Caco-2 (cell line): ENCODE measurements around the gene SLC16A8. TPM values are rescaled to one million over a fixed set of nuclear protein-coding genes. Genes with fewer than 3 reads are reported as not detected.

Source experiments
- BruUV-seq: library from RNA; stranded (reverse); fragments of 400-500 nt; replicated peaks from 2 replicates; lab custom pipeline; 2021; lab: Mats Ljungman, UMichigan
- CTCF ChIA-PET: fragments of 300-600 bp; sonication (Branson Sonifier 250); formaldehyde crosslinking; loops from one replicate; lab custom pipeline; 2022; ENCODE audit warnings: antibody characterized with exemption; lab: Charles Lee
- POLR2A ChIA-PET: fragments of 300-600 bp; sonication (Branson Sonifier 250); formaldehyde crosslinking; loops from one replicate; lab custom pipeline; 2022; ENCODE audit warnings: antibody characterized with exemption; lab: Charles Lee
- DNase-seq, 2 experiments: peaks; one replicate each; pipeline versions ENCODE4 v3.0.0 to v3.0.0-alpha.2; 2020 to 2022
- H3K27me3 ChIP-seq: replicated peaks from 2 replicates; pipeline ENCODE4 v1.6.0; 2011; ENCODE audit warnings: low read length; ENCODE audit not compliant: control insufficient read depth, insufficient read depth
- H3K36me3 ChIP-seq: 2 replicates; pipeline ENCODE4 v1.5.1; 2011; ENCODE audit warnings: low read length; ENCODE audit not compliant: control insufficient read depth, insufficient read depth
- H3K4me1 ChIP-seq: fragments of 250-450 bp; sonication (Bioruptor Pico); 2 replicates; pipeline ENCODE4 v1.5.1; 2020; ENCODE audit warnings: mild to moderate bottlenecking
- H3K4me3 ChIP-seq: 2 replicates; pipeline ENCODE4 v1.5.1; 2011; ENCODE audit warnings: low read depth, mild to moderate bottlenecking, control low read depth, low read length
- H3K9me3 ChIP-seq: fragments of 250-450 bp; sonication (Bioruptor Pico); 2 replicates; pipeline ENCODE4 v1.5.1; 2020; ENCODE audit warnings: mild to moderate bottlenecking, moderate library complexity
- H3K27ac Mint-ChIP-seq: one replicate; pipeline ENCODE4 v1.8.0; 2022; ENCODE audit warnings: mixed read lengths; ENCODE audit not compliant: unreplicated experiment
- H3K27me3 Mint-ChIP-seq: one replicate; pipeline ENCODE4 v1.8.0; 2022; ENCODE audit warnings: mixed read lengths; ENCODE audit not compliant: insufficient read depth, unreplicated experiment
- H3K36me3 Mint-ChIP-seq: one replicate; pipeline ENCODE4 v1.8.0; 2022; ENCODE audit warnings: mild to moderate bottlenecking, mixed read lengths; ENCODE audit not compliant: insufficient read depth, unreplicated experiment
- H3K4me1 Mint-ChIP-seq: one replicate; pipeline ENCODE4 v1.8.0; 2022; ENCODE audit warnings: low read depth, mixed read lengths; ENCODE audit not compliant: unreplicated experiment
- H3K4me3 Mint-ChIP-seq: one replicate; pipeline ENCODE4 v1.8.0; 2022; ENCODE audit warnings: mild to moderate bottlenecking, moderate library complexity, mixed read lengths; ENCODE audit not compliant: unreplicated experiment
- H3K9me3 Mint-ChIP-seq: one replicate; pipeline ENCODE4 v1.8.0; 2022; ENCODE audit warnings: mixed read lengths; ENCODE audit not compliant: unreplicated experiment
- CTCF ChIP-seq, 2 experiments: fragments of 200-600 bp in 1 of 2; IDR thresholded peaks; 1 replicate in 1 of 2; 2 replicates in 1 of 2; pipeline versions ENCODE4 v1.5.1 to v1.8.0; 2011 to 2022; ENCODE audit warnings: antibody characterized with exemption in 1 of 2, control low read depth in 1 of 2, inconsistent platforms in 1 of 2, low read depth in 1 of 2, low read length in 1 of 2, mild to moderate bottlenecking in 1 of 2, moderate library complexity in 1 of 2; ENCODE audit not compliant: insufficient read depth in 1 of 2, severe bottlenecking in 1 of 2, unreplicated experiment in 1 of 2
- intact Hi-C: fragments of 100-400 bp; cut with micrococcal nuclease; formaldehyde crosslinking; loops from one replicate; pipeline ENCODE4 v1.10.0; 2022; ENCODE audit not compliant: unreplicated experiment
- total RNA-seq: library from RNA; stranded (reverse); gene quantifications from 2 replicates; pipeline ENCODE4 v1.2.3, GENCODE V29; 2022

Gene SLC16A8
- total RNA-seq, 1 experiment from 2014 or later, result not detected

- ChIA-PET CTCF (no interaction called here), POLR2A (no interaction called here)
- no peak overlapping the region for H3K4me3 Mint-ChIP-seq
- H3K9me3 Mint-ChIP-seq, result no peaks in the 10 kb centered on the region
- TF ChIP-seq CTCF (IDR thresholded peaks at IDR 0.05; ENCODE audit: insufficient read depth in 1 of 2, low read depth in 1 of 2, low read length in 1 of 2, severe bottlenecking in 1 of 2, unreplicated experiment in 1 of 2), result no peak
- no peaks in the 10 kb centered on the region for H3K27me3 Mint-ChIP-seq
- DNase-seq, result no peak
- no peaks in the 10 kb centered on the region for H3K9me3 ChIP-seq
- no peak overlapping the region for H3K27ac Mint-ChIP-seq
- no peaks in the 10 kb centered on the region for H3K36me3 ChIP-seq
- H3K36me3 Mint-ChIP-seq, result no peaks in the 10 kb centered on the region
- H3K27me3 ChIP-seq, result no peaks in the 10 kb centered on the region
- intact Hi-C loops, result no loop called here
- peaks cover 7% of the 10 kb centered on the region for H3K4me1 Mint-ChIP-seq
- no TSS peak for BruUV-seq
- no peaks in the 10 kb centered on the region for H3K4me1 ChIP-seq
- H3K4me3 ChIP-seq, result no peak overlapping the region
Observed at GRCh38 chr22:38035530-38035885, 48.5 kb downstream of the SLC16A8 start.

DNA sequence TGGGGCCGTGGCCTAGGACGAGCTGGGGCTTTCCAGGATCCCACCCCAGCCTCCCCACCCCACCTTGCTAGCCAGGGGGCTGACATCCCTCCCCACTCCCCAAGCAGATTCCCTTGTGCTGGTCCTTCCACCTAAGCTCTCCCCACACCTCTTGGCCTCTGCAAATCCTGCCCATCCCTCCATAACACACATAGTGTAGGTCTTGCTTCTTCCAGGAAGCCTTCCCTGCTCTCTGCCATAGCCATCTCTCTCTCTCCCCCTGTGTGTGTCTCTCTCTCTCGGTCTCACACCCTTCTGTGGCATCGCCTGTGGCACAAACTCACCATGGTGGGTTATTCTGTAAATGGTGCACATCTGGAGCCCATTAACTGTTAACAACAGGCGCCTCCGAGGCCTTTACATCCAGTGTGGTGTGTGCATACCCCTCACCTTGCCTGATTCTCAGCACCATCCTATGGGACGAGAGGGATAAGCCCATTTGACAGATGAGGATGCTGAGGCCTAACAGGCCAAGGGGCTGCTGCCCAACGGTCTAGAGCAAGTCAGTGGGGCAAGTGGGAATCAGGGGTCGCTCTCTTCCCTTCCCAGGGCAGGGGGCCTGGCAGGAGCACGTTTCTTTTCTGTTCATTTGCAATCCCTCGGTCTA, 49.0 kb downstream of the SLC16A8 start:
- DNase-seq, result no peak
- H3K4me3 ChIP-seq, result no peak overlapping the region
- Mint-ChIP-seq H3K27ac (no peak overlapping the region), H3K27me3 (no peaks in the 10 kb centered on the region), H3K4me1 (peaks cover 7% of the 10 kb centered on the region), H3K4me3 (no peak overlapping the region), H3K9me3 (no peaks in the 10 kb centered on the region), H3K36me3 (no peaks in the 10 kb centered on the region)
- no peak for TF ChIP-seq CTCF (IDR thresholded peaks at IDR 0.05; ENCODE audit: insufficient read depth in 1 of 2, low read depth in 1 of 2, low read length in 1 of 2, severe bottlenecking in 1 of 2, unreplicated experiment in 1 of 2)
- BruUV-seq, result no TSS peak
- H3K4me1 ChIP-seq, result no peaks in the 10 kb centered on the region
- intact Hi-C loops, result no loop called here
- ChIA-PET CTCF (interaction anchor here (0.9 kb wide), 1 partner anchor 14 kb away, joined by 3 read pairs; no protein-coding TSS in a partner anchor), POLR2A (no interaction called here)
- H3K36me3 ChIP-seq, result no peaks in the 10 kb centered on the region
- no peaks in the 10 kb centered on the region for H3K27me3 ChIP-seq
- no peaks in the 10 kb centered on the region for H3K9me3 ChIP-seq

DNA sequence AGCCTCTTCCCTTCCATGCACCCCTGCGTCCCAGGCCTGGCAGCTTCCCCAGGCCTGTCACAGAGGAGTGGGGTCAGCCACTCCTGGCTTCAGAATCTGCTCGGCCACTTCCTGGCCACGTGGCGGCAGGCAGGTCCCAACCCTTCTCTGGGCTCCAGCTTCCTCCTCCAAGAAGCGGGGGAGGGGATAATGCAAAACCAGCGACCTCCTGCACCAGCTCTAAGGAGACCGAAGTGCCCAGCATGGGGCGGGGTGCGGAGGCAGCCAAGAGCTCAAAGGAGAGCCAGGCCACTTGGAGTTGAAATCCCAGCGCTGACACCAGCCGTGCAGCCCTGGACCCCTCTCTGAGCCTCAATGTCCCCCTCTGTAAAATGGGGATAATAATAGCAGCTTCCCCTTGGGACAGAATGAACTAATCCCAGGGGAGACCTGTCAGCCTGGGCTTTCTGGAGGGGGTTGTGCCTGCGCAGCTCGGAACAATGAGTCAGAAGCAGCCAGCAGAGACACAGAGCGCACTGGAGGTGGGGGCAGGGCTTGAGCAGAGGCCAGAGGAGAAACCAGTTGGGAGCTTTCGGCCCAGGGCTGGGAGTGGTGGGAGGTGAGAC, 49.6 kb downstream of the SLC16A8 start:
- Mint-ChIP-seq H3K27me3 (no peaks in the 10 kb centered on the region), H3K9me3 (no peaks in the 10 kb centered on the region), H3K27ac (no peak overlapping the region), H3K4me1 (peaks cover 7% of the 10 kb centered on the region), H3K36me3 (no peaks in the 10 kb centered on the region), H3K4me3 (no peak overlapping the region)
- Histone ChIP-seq H3K36me3 (no peaks in the 10 kb centered on the region), H3K9me3 (no peaks in the 10 kb centered on the region), H3K4me1 (no peaks in the 10 kb centered on the region), H3K4me3 (no peak overlapping the region), H3K27me3 (no peaks in the 10 kb centered on the region)
- ChIA-PET POLR2A (no interaction called here), CTCF (interaction anchor here (0.9 kb wide), 1 partner anchor 15 kb away, joined by 3 read pairs; no protein-coding TSS in a partner anchor)
- BruUV-seq, result no TSS peak
- no peak for TF ChIP-seq CTCF (IDR thresholded peaks at IDR 0.05; ENCODE audit: insufficient read depth in 1 of 2, low read depth in 1 of 2, low read length in 1 of 2, severe bottlenecking in 1 of 2, unreplicated experiment in 1 of 2)
- no peak for DNase-seq
- intact Hi-C loops, result no loop called here
